NOMO-1 (cell line): ENCODE data around the gene STARD5.

ENCODE experiments used
- DNase-seq, 2 experiments: peaks; one replicate each; lab custom pipeline; 2025; ENCODE audit not compliant: unreplicated experiment in 2 of 2; lab: John Stamatoyannopoulos, UW

The STARD5 gene

GRCh38 chr15:81314378-81314777 lies 9.6 kb downstream of the STARD5 start:
- DNase-seq = no peak

GRCh38 chr15:81313686-81314085 lies 10.3 kb downstream of the STARD5 start:
- no peak for DNase-seq

GRCh38 chr15:81312790-81313543 lies 11.0 kb downstream of the STARD5 start:
- peak; percentile 15 to 60 for DNase-seq

- peak; percentile 74 to 98 for DNase-seq
Observed at GRCh38 chr15:81311752-81312464, 12.0 kb downstream of the STARD5 start.

GRCh38 chr15:81310480-81310879 lies 13.5 kb downstream of the STARD5 start:
- DNase-seq = no peak

- no peak for DNase-seq
Observed at GRCh38 chr15:81309647-81310450, 14.1 kb downstream of the STARD5 start.

- no peak for DNase-seq
Observed at GRCh38 chr15:81308260-81308659, 15.7 kb downstream of the STARD5 start.

GRCh38 chr15:81304226-81304625 lies 19.7 kb downstream of the STARD5 start:
- DNase-seq = peak; percentile 4 to 34

- DNase-seq = no peak
Observed at GRCh38 chr15:81303244-81304225, 20.4 kb downstream of the STARD5 start.

GRCh38 chr15:81302701-81303109 lies 21.2 kb downstream of the STARD5 start:
- peak; percentile 55 to 66 for DNase-seq

GRCh38 chr15:81301815-81302399 lies 22.0 kb downstream of the STARD5 start:
- DNase-seq = peak; percentile 49 to 63

GRCh38 chr15:81301385-81301784 lies 22.6 kb downstream of the STARD5 start:
- DNase-seq = no peak

GRCh38 chr15:81299630-81300273 lies 24.2 kb downstream of the STARD5 start:
- DNase-seq = no peak

- DNase-seq = no peak
Observed at GRCh38 chr15:81299156-81299555, 24.8 kb downstream of the STARD5 start.

- DNase-seq = no peak
Observed at GRCh38 chr15:81298611-81299010, 25.3 kb downstream of the STARD5 start.

GRCh38 chr15:81297603-81298575 lies 26.1 kb downstream of the STARD5 start:
- peak; percentile 25 to 28 for DNase-seq

GRCh38 chr15:81297147-81297572 lies 26.8 kb downstream of the STARD5 start:
- no peak for DNase-seq

GRCh38 chr15:81296673-81297072 lies 27.3 kb downstream of the STARD5 start:
- peak; percentile 71 to 95 for DNase-seq
